ENCODE measurements around the gene ELP4.

The ELP4 gene

DNA sequence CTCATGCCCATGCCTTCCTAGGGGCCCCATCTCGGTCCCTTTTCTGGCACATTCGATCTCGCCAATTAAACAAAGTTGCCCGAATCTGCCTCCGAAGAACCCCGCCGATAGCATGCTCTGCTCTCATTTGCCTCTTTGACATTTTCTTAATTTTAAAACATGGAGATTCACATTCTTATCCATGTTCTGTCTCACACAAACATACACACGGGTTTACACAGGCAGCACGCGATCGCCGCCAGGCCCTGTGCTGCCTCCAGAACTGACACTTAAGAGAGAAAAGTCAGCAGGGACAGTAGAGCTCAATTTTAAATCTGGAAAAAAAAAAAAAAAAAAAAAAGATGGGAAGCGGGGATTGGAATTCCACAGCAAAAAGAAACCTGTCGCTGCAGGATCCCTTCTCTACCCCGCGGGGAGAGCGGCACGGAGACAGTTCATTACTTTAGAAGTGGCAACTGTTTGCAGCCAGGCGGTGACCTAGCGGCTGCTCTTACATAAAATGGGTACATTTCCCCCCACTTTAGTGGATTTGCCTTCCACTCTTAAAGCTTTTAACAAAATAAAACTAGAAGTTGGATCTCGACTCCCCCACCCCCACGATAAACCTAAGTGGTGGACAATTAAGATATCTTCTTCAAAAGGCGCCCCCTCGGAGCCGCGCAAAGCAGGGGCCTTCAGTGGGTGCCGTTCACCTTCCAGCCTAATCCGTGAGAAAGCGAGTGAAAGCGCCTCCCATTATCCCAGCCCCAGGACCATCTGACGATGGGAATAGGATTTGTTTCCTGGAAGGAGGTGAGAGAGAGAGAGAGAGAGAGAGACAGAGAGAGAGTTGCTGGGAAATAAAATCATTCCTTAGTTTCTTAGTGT, 287.9 kb downstream of the ELP4 start:
- peaks cover 48% of the 10 kb centered on the region for H3K27me3 Mint-ChIP-seq
- no peaks in the 10 kb centered on the region for H3K9me3 Mint-ChIP-seq (ENCODE audit: low read depth)
- H3K4me1 Mint-ChIP-seq (ENCODE audit: low read depth), result peaks cover 22% of the 10 kb centered on the region

DNA sequence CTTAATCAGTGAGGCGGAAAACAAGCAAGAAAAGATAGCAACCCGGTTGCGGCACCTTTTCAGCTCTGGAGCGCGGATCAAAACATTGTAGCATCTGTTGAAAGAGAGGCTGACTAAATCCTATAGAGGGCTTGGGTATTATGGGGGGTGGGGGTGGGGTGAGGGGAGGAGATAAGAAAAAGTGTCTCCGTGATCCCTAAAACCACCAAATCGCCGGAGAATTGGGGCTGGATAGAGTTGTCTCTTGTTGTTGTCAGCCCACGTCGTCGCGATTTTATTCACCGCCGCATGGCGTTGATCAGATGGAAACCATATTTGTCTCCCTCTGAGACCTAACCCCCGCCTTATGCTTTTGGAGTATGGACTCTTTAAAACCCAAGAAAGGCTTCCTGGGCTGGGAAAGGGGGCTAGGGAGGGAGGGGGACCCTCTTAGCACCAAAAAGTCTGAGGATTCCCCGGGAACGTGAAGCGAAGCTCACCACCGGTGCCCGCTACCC, 288.5 kb downstream of the ELP4 start:
- Mint-ChIP-seq H3K9me3 (ENCODE audit: low read depth) (no peaks in the 10 kb centered on the region), H3K27me3 (peaks cover 53% of the 10 kb centered on the region), H3K27ac (no peak overlapping the region), H3K4me3 (peak overlapping the region; percentile 34), H3K4me1 (ENCODE audit: low read depth) (peaks cover 26% of the 10 kb centered on the region), H3K36me3 (peaks cover 7% of the 10 kb centered on the region)

More for the DNA sequence above, 287.9 kb downstream of the ELP4 start:
- no peak overlapping the region for H3K27ac Mint-ChIP-seq
- peak overlapping the region; percentile 37 for H3K4me3 Mint-ChIP-seq
- H3K36me3 Mint-ChIP-seq, result peaks cover 7% of the 10 kb centered on the region

GRCh38 chr11:31798554-31799434, 289.2 kb downstream of the ELP4 start:
- H3K9me3 Mint-ChIP-seq (ENCODE audit: low read depth), result no peaks in the 10 kb centered on the region
- peaks cover 33% of the 10 kb centered on the region for H3K4me1 Mint-ChIP-seq (ENCODE audit: low read depth)
- no peak overlapping the region for H3K27ac Mint-ChIP-seq
- peaks cover 58% of the 10 kb centered on the region for H3K27me3 Mint-ChIP-seq
- peaks cover 7% of the 10 kb centered on the region for H3K36me3 Mint-ChIP-seq
- peak overlapping the region; percentile 27 for H3K4me3 Mint-ChIP-seq

DNA sequence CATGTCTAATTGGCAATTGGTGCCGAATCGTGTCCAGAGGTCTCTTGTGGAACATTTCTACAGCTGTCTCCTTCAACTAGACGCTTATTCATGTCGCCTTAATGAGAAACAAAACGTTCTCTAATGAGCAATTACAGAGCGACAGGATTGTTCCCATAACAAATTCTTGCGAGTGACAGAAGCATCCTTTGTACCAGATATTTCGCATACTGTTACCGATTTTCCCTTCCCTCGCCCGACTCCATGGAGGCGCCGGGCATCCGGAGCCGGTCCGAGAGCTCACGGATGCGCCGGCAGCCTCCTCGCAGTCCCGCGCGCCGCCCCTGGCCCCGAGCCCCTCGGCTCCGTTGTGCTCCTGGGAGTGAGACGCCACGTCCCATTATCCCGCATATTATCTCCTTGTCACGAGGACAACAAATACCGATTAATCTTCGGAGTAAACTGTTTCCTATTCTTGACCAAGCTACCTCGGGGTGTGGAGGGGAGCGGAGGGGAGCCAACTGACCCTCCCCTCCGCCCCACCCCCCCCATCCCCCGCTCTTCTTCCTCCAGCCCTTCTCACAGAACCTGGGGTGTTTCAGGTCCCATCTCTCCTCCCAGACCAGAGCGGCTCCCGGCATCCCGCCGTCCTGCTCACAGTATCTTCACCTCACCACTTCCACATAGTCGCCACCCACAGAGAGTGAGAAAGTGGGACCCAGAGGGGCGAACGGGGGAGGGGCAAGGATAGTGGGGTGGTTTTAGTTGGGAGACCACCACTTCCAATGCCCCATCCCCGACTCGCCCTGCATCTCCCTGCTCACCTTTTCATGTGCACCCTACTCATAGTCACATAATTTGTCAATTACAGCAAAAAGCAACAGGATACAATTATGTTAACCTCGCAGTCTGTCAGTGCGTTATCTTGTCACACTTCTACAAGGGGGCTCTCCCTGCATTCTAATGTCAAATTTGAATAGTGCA, 290.1 kb downstream of the ELP4 start:
- Mint-ChIP-seq H3K36me3 (peaks cover 7% of the 10 kb centered on the region), H3K27me3 (peaks cover 64% of the 10 kb centered on the region), H3K27ac (peak overlapping the region; percentile 55), H3K4me1 (ENCODE audit: low read depth) (peaks cover 42% of the 10 kb centered on the region), H3K9me3 (ENCODE audit: low read depth) (no peaks in the 10 kb centered on the region), H3K4me3 (peak overlapping the region; percentile 51)

DNA sequence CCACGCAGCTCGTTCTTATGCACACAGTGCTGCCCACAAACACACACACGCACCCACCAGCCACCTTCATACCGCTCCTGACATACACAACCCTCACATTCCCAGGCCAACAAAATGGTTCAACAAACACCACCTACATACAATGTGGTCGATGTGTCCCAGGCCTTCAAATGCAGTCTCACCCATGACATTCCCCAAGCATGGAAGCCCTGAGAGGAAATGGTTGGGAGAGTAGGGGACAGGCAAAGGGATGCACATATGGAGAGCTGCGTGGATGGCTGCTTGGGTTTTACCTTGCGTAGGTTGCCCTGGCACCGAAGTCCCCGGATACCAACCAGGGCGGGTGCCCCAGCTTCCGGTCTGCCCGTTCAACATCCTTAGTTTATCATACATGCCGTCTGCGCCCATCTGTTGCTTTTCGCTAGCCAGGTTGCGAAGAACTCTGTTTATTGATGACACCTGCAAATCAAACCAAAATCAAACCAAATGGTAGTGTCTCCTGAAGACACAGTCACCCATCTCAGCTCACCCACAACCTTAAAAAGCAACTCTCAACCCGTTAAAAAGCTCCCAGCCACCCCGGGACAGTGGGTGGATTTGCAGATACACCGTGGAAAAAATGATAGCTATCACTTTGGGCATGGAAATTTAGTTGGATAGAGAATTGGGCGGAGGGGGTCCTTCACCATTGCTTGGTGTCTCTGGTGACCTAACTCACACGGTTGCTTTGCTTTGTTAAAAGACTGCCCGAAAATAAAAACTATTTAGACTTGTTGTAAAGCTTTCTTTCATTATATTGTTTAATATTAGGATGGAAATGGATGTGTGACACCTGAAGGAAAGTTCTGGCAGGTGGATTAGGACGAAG, 291.1 kb downstream of the ELP4 start:
- H3K4me3 Mint-ChIP-seq, result peak overlapping the region; percentile 51

DNA sequence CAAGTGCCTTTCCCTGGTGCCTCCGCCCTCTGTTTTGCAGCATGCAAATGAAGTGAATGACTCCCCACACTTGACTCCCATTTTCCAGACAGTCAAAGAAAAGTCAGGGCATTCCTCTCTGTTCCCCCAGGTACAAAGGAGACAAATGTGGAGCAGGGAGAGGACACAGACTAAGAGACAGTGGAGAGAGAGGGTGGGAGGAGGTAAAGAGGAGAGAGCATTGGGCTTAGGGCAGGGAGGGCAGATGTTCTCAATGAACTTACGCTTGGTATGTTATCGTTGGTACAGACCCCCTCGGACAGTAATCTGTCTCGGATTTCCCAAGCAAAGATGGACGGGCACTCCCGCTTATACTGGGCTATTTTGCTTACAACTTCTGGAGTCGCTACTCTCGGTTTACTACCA, 291.7 kb downstream of the ELP4 start:
- H3K27ac Mint-ChIP-seq, result no peak overlapping the region
- peaks cover 47% of the 10 kb centered on the region for H3K4me1 Mint-ChIP-seq (ENCODE audit: low read depth)
- H3K9me3 Mint-ChIP-seq (ENCODE audit: low read depth), result no peaks in the 10 kb centered on the region
- H3K4me3 Mint-ChIP-seq, result no peak overlapping the region
- peaks cover 7% of the 10 kb centered on the region for H3K36me3 Mint-ChIP-seq
- H3K27me3 Mint-ChIP-seq, result peaks cover 61% of the 10 kb centered on the region

More for the DNA sequence above, 291.1 kb downstream of the ELP4 start:
- Mint-ChIP-seq H3K36me3 (peaks cover 7% of the 10 kb centered on the region), H3K27me3 (peaks cover 65% of the 10 kb centered on the region), H3K9me3 (ENCODE audit: low read depth) (no peaks in the 10 kb centered on the region), H3K27ac (peak overlapping the region; percentile 55), H3K4me1 (ENCODE audit: low read depth) (peaks cover 46% of the 10 kb centered on the region)

DNA sequence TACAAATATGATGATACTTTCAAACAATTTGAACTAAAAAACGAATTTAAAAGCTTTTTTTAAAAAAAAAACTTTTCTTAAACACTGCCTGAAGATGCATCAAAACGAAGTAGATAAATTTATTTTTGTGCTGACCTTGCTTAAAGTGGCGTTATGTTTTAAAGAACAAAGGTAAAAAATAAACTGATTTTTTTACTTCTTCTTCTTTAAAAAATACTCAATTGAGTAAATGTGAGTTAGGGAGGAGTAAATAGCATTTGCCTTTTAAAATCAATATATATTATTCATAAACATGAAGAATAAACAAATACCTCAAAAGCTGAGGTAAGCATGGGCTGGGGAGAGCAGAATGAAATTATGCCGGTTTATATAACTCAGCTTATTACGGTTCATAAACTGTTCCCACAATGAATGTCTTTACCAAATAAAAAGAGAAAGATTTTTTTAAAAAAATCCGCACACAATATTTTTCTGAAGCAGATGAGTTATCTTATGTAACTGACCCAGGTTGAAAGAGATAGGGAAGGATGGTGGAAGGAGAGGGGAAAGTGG, 292.5 kb downstream of the ELP4 start:
- Mint-ChIP-seq H3K36me3 (peaks cover 7% of the 10 kb centered on the region), H3K27ac (peak overlapping the region; percentile 28), H3K4me1 (ENCODE audit: low read depth) (peaks cover 54% of the 10 kb centered on the region), H3K27me3 (peaks cover 63% of the 10 kb centered on the region), H3K9me3 (ENCODE audit: low read depth) (no peaks in the 10 kb centered on the region), H3K4me3 (no peak overlapping the region)

DNA sequence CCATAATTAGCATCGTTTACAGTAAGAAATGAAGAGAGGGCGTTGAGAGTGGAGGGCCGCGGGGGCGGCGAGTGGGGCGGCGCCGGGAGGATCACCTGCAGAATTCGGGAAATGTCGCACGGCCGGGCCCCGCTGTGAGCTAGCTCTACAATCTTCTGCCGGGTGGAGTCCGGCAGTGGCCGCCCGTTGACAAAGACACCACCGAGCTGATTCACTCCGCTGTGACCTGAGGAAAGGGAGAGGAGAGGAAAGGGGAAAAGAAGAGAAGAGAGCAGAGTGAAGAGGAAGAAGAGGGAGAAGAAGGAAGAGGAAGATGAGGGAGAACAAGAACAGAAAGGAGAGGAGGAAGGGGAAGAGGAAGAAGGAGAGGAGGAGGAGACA, 293.0 kb downstream of the ELP4 start:
- Mint-ChIP-seq H3K27ac (no peak overlapping the region), H3K4me1 (ENCODE audit: low read depth) (peaks cover 51% of the 10 kb centered on the region), H3K9me3 (ENCODE audit: low read depth) (no peaks in the 10 kb centered on the region), H3K27me3 (peaks cover 64% of the 10 kb centered on the region), H3K36me3 (peaks cover 7% of the 10 kb centered on the region), H3K4me3 (no peak overlapping the region)

DNA sequence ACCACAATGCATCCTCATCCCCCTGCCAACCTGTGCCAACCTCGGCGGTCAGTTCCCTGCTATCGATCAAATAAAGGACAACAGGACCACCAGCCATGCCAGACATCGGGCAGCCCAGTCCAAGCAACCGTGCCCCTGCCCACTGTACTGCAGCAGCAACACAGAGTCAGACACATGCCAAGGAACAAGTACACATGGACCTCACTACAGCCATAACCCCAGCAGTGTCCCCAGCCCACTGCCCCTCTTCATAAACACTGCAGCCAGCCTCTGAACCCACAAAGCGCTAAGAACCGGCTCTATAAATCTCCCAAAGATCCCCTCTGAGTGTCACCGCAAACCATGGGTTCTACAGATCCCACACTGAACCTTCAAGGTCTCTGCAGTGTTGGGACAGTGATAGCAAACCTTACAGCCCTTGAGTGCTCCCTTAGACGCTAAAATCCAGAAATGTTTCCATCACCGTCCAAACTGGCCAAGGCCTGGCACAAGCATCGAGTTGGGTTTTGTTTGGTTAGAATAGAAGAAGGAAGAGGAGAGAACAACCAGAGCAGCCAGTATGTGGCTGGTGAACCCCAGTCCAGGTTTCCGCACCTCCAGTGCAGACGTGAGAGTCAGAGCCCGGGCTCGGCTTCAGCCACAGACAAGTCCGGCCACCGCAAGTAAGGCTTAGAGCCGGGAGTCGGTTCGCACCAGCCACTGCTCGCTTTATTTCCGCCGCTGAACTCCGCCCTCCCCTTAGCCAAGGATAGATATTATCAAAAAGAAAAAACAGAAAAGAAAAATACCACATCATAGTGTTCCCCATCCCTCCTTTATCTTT, 293.6 kb downstream of the ELP4 start:
- H3K27ac Mint-ChIP-seq, result peak overlapping the region; percentile 31
- H3K27me3 Mint-ChIP-seq, result peaks cover 65% of the 10 kb centered on the region
- H3K9me3 Mint-ChIP-seq (ENCODE audit: low read depth), result no peaks in the 10 kb centered on the region
- peak overlapping the region; percentile 81 for H3K4me3 Mint-ChIP-seq
- H3K4me1 Mint-ChIP-seq (ENCODE audit: low read depth), result peaks cover 48% of the 10 kb centered on the region
- peaks cover 7% of the 10 kb centered on the region for H3K36me3 Mint-ChIP-seq

- Mint-ChIP-seq H3K9me3 (ENCODE audit: low read depth) (no peaks in the 10 kb centered on the region), H3K27ac (no peak overlapping the region), H3K4me1 (ENCODE audit: low read depth) (peaks cover 50% of the 10 kb centered on the region)
Measured at GRCh38 chr11:31803813-31804311, 294.3 kb downstream of the ELP4 start.

GRCh38 chr11:31804312-31805036, 294.9 kb downstream of the ELP4 start:
- Mint-ChIP-seq H3K36me3 (peaks cover 7% of the 10 kb centered on the region), H3K4me1 (ENCODE audit: low read depth) (peaks cover 54% of the 10 kb centered on the region), H3K27ac (no peak overlapping the region), H3K9me3 (ENCODE audit: low read depth) (no peaks in the 10 kb centered on the region), H3K27me3 (peaks cover 73% of the 10 kb centered on the region), H3K4me3 (peak overlapping the region; percentile 81)

More at GRCh38 chr11:31803813-31804311, 294.3 kb downstream of the ELP4 start:
- peak overlapping the region; percentile 81 for H3K4me3 Mint-ChIP-seq
- peaks cover 71% of the 10 kb centered on the region for H3K27me3 Mint-ChIP-seq
- H3K36me3 Mint-ChIP-seq, result peaks cover 7% of the 10 kb centered on the region
